GM20000 (cell line): ENCODE measurements around the gene CLEC9A.

Experiments used
- DNase-seq: peaks from one replicate; pipeline ENCODE4 v3.0.0; 2012; ENCODE audit warnings: low spot score
- TF ChIP-seq, protein P1 (sequence below): IDR thresholded peaks from 2 replicates; pipeline ENCODE4 v1.5.1; 2012; ENCODE audit warnings: mild to moderate bottlenecking, control low read depth; ENCODE audit errors: extremely low read depth, missing control alignments

Gene CLEC9A

DNA sequence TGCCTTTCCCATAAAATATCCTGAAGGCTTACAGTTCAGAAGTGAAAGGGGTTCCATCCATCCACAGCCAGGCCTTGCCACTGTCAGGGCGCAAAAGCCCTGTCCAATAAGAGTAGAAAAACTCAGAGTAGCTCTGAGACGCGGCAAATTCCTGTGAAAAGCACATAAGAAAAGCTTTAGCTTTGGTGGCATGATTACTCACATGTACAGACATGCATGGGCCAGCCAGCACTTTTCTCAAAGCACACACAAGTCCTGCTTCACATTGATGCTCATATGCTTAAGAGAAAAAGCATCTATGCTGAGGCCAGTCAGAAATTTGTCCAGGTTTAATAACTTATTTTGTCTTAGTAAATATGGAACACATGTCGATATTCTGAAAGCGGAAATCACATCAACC lies 42.8 kb downstream of the CLEC9A start:
- TF ChIP-seq, protein P1, sequence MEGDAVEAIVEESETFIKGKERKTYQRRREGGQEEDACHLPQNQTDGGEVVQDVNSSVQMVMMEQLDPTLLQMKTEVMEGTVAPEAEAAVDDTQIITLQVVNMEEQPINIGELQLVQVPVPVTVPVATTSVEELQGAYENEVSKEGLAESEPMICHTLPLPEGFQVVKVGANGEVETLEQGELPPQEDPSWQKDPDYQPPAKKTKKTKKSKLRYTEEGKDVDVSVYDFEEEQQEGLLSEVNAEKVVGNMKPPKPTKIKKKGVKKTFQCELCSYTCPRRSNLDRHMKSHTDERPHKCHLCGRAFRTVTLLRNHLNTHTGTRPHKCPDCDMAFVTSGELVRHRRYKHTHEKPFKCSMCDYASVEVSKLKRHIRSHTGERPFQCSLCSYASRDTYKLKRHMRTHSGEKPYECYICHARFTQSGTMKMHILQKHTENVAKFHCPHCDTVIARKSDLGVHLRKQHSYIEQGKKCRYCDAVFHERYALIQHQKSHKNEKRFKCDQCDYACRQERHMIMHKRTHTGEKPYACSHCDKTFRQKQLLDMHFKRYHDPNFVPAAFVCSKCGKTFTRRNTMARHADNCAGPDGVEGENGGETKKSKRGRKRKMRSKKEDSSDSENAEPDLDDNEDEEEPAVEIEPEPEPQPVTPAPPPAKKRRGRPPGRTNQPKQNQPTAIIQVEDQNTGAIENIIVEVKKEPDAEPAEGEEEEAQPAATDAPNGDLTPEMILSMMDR = no peak
- no peak for DNase-seq

DNA sequence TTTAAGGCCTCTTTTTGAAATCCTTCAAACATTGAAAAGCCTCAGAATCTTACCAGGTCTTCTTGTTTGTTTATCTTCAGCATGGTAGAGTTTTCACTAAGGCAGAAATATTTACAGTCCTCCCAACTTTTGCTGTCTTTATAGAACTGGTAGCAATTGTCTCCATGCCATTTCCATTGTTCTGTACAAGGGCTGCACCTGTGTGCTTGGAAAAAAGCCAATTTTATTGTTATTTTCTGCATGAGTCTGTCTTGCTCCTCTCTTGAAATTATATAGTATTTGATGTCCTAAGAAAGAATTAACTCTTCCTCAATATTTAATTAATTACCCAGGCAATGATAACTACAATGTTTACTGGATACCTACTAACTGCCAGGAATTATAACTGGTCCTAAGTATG lies 45.0 kb downstream of the CLEC9A start:
- DNase-seq = no peak
- TF ChIP-seq, protein P1 = no peak

DNA sequence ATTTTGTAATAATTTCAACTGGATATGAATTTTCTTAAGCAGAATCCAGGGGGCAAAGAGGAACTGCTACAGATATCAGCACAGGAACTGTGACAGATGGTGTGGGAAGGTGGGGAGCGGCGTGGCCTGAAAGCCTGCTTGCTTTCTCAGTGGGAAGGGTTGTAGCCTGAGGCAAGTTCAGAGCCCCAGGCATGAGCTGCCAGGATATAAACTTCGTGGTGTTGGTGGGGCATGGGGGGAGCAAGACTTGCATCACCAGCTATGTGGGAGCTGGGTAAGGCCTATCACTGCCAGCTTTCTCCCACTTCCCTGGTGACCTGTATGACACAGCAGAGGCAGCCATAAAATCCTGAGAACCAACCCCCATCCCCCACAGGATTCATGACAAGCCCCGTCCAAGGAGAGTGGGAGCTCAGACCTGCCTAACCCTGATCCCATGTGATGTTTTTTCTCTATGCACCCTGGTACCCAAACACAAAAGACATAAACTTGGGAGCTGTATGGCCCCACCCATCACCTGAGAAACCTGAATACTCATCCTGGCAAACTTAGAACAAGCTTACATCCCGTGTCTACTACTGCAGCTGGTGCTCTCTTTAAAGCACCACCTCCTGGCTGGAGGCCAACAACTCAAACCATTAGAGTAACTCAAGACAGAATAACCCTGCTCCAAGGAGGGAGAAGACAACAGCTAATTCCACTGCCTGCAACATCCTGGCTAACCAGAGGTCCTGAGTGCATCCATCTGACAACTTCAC lies 51.8 kb downstream of the CLEC9A start:
- DNase-seq = no peak
- TF ChIP-seq, protein P1 = no peak

DNA sequence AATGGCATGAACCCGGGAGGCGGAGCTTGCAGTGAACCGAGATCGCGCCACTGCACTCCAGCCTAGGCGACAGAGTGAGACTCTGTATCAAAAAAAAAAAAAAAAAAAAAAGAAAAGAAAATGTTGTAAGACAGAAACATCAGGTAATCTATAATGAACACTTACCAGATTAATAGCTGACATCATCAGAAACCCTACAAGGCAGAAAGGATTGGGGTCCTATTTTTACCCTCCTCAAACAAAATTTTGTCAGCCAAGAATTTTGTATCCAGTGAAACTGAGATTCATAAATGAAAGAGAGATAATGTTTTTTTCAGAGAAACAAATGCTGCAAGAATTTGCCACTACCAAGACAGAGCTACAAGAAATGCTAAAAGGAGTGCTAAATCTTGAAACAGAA lies 54.3 kb downstream of the CLEC9A start:
- TF ChIP-seq, protein P1 = no peak

DNA sequence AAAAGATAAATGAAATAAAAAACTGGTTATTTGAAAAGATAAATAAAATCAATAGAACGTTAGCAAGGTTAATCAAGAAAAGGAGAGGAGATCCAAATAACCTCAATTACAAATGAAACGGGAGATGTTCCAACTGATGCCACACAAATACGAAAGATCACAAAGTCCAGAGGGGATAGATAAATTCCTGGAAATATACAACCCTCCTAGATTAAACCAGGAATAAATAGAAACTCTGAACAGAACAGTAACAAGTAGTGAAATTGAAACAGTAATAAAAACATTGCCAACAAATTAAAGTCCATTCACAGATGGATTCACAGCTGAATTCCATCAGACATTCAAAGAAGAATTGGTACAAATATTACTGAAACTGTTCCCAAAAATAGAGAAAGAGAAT lies 55.9 kb downstream of the CLEC9A start:
- DNase-seq = no peak
- TF ChIP-seq, protein P1 = no peak

More for the DNA sequence above, 54.3 kb downstream of the CLEC9A start:
- no peak for DNase-seq

DNA sequence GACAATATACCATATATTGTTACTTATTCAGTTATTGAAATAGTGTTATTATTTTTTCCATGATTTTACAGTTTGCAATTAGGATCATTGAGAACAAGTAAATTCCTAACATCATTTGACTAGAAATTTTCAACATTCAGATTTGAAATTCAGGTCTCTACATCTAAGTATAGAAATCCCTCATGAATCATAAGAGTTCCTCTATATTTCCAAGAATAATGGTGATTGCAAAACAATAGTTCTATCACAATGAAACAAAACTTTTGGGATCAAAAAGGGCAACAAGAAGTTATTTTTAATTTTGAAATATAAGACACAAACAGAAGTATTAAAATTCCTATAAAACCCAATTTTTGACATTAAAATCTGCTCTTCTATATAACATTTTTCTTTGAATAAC lies 57.5 kb downstream of the CLEC9A start:
- no peak for DNase-seq
- TF ChIP-seq, protein P1 = no peak

DNA sequence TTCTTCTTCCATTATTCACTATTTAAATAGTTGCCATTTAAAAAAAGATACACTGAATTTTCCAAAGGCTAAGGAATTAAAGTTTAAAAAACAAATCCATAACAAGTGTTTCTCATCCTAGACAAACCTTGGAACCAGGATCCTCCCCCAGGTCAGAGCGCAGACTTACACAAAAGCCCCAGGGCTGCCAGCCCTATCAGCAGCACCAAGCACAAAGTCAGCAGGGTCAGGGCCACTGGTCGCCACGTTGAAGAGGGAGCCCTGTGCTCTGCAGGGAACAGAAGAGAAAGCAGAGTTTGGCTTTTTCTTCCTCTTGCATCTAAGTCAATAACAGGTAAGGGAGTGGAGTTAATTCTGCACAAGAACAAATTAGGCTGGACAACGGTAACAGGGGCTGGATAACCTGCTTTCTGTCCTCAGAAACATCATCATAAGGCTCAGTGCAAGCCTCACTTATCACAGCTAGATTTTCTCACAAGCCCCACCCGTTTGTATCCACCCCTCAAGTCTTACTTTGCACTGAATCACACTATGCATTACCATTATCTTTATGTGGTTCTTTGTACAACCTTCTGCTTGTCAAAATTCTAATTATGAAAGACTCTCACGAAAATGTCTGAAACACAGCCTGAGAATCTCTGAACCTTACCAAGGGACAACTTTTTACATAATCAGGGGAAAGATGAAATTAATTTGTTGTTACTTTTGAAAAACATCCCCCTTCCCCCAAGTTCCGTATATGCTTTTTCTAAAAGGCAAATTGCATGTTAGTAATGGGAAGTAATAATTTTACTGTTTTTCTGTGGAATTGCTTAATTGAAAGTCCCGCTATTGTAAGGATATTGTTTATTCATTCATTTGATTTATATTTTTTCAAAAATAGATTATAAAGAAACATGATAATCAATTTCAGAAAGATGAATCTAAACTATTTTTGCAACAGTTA lies 58.7 kb downstream of the CLEC9A start:
- TF ChIP-seq, protein P1 = no peak

More for the DNA sequence above, 58.7 kb downstream of the CLEC9A start:
- no peak for DNase-seq
